ENCODE measurements around the gene INTS12. TPM values are rescaled to one million over a fixed set of nuclear protein-coding genes. Genes with fewer than 3 reads are reported as not detected.

INTS12 gene
- total and polyA plus RNA-seq, 2 experiments from 2014 or later, result 12.6 to 15.3 TPM

DNA sequence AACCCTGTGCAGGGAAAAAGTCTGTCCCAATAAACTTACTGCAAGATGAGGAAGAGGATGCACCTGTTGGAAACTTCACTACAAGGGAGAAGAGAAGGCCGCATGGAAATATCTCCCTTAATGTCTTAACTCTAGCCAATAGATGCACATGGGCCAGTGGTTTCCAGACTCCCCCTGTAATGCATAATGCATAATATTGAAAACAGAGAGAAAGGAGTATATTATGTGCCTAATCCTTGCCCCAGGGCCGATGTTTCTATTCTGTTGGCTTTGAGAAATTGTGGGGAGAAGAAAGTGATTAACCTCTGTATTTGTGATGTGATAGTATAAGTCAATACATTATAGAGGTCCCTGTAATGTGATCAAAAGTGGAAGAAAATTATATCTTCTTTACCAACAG, 37.2 kb downstream of the INTS12 start (continued):
- TF ChIP-seq, protein P1, sequence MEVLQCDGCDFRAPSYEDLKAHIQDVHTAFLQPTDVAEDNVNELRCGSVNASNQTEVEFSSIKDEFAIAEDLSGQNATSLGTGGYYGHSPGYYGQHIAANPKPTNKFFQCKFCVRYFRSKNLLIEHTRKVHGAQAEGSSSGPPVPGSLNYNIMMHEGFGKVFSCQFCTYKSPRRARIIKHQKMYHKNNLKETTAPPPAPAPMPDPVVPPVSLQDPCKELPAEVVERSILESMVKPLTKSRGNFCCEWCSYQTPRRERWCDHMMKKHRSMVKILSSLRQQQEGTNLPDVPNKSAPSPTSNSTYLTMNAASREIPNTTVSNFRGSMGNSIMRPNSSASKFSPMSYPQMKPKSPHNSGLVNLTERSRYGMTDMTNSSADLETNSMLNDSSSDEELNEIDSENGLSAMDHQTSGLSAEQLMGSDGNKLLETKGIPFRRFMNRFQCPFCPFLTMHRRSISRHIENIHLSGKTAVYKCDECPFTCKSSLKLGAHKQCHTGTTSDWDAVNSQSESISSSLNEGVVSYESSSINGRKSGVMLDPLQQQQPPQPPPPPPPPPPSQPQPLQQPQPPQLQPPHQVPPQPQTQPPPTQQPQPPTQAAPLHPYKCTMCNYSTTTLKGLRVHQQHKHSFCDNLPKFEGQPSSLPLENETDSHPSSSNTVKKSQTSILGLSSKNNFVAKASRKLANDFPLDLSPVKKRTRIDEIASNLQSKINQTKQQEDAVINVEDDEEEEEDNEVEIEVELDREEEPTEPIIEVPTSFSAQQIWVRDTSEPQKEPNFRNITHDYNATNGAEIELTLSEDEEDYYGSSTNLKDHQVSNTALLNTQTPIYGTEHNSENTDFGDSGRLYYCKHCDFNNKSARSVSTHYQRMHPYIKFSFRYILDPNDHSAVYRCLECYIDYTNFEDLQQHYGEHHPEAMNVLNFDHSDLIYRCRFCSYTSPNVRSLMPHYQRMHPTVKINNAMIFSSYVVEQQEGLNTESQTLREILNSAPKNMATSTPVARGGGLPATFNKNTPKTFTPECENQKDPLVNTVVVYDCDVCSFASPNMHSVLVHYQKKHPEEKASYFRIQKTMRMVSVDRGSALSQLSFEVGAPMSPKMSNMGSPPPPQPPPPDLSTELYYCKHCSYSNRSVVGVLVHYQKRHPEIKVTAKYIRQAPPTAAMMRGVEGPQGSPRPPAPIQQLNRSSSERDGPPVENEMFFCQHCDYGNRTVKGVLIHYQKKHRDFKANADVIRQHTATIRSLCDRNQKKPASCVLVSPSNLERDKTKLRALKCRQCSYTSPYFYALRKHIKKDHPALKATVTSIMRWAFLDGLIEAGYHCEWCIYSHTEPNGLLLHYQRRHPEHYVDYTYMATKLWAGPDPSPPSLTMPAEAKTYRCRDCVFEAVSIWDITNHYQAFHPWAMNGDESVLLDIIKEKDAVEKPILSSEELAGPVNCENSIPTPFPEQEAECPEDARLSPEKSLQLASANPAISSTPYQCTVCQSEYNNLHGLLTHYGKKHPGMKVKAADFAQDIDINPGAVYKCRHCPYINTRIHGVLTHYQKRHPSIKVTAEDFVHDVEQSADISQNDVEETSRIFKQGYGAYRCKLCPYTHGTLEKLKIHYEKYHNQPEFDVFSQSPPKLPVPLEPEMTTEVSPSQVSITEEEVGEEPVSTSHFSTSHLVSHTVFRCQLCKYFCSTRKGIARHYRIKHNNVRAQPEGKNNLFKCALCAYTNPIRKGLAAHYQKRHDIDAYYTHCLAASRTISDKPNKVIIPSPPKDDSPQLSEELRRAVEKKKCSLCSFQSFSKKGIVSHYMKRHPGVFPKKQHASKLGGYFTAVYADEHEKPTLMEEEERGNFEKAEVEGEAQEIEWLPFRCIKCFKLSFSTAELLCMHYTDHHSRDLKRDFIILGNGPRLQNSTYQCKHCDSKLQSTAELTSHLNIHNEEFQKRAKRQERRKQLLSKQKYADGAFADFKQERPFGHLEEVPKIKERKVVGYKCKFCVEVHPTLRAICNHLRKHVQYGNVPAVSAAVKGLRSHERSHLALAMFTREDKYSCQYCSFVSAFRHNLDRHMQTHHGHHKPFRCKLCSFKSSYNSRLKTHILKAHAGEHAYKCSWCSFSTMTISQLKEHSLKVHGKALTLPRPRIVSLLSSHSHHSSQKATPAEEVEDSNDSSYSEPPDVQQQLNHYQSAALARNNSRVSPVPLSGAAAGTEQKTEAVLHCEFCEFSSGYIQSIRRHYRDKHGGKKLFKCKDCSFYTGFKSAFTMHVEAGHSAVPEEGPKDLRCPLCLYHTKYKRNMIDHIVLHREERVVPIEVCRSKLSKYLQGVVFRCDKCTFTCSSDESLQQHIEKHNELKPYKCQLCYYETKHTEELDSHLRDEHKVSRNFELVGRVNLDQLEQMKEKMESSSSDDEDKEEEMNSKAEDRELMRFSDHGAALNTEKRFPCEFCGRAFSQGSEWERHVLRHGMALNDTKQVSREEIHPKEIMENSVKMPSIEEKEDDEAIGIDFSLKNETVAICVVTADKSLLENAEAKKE (CRISPR knock-in tag; IDR thresholded peaks at IDR 0.05), result no peak
- TF ChIP-seq POLR2AphosphoS5 (IDR thresholded peaks at IDR 0.05; ENCODE audit: low read depth) (no peak), ZNF331 (CRISPR knock-in tag; IDR thresholded peaks at IDR 0.05; ENCODE audit: low read depth) (no peak), CREB1 (CRISPR knock-in tag; IDR thresholded peaks at IDR 0.05; ENCODE audit: low read depth) (no peak), NANOG (IDR thresholded peaks at IDR 0.05; ENCODE audit: borderline replicate concordance) (no peak)
- TF ChIP-seq, protein P2, sequence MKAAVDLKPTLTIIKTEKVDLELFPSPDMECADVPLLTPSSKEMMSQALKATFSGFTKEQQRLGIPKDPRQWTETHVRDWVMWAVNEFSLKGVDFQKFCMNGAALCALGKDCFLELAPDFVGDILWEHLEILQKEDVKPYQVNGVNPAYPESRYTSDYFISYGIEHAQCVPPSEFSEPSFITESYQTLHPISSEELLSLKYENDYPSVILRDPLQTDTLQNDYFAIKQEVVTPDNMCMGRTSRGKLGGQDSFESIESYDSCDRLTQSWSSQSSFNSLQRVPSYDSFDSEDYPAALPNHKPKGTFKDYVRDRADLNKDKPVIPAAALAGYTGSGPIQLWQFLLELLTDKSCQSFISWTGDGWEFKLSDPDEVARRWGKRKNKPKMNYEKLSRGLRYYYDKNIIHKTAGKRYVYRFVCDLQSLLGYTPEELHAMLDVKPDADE (IDR thresholded peaks at IDR 0.05), result no peak

DNA sequence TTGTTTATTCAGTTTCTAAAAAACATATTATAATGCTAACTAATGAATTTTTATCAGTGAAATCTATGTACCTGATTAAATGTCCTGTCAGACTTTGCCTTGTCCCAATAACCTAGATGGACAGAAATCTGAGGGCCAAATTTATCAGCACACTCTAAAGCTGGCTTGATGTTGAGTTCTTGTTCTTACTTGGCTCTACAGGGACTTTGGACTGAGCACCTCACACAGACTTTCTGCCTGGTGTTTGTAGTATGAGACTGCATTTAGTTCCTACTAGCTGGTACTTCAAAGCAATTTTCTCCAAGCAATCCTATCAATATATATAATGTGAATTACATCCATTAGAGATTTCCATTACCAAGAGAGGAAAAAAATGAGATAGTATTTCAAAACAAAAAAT, 37.8 kb downstream of the INTS12 start:
- Histone ChIP-seq H3K27ac (ENCODE audit: low read depth) (no peak overlapping the region), H3K27me3 (ENCODE audit: insufficient read depth) (no peaks in the 10 kb centered on the region), H3K9me2 (ENCODE audit: insufficient read depth) (no peaks in the 10 kb centered on the region), H3F3A (replicated peaks; ENCODE audit: low read depth) (no peaks in the 10 kb centered on the region), H3K4me2 (no peak overlapping the region), H3K4me1 (ENCODE audit: insufficient read depth) (no peaks in the 10 kb centered on the region), H3K4me3 (no peak overlapping the region), H4K20me1 (replicated peaks; ENCODE audit: insufficient read depth) (no peaks in the 10 kb centered on the region; the same call in 1 of the 2 replicates), H2AFZ (no peak overlapping the region), H3K79me2 (replicated peaks; ENCODE audit: insufficient read depth) (no peaks in the 10 kb centered on the region), H3K36me3 (ENCODE audit: insufficient read depth) (no peaks in the 10 kb centered on the region)
- Mint-ChIP-seq H3K27me3 (ENCODE audit: insufficient read depth, low read depth, poor library complexity) (no peaks in the 10 kb centered on the region), H3K27ac (no peak overlapping the region), H3K9me3 (no peaks in the 10 kb centered on the region), H3K4me1 (no peaks in the 10 kb centered on the region), H3K4me3 (no peak overlapping the region), H3K36me3 (ENCODE audit: low read depth) (no peaks in the 10 kb centered on the region)
- DNase-seq (ENCODE audit: low spot score) (no peak), ATAC-seq (no peak)
- TF ChIP-seq, protein P2 (IDR thresholded peaks at IDR 0.05), result no peak
- TF ChIP-seq, protein P3, sequence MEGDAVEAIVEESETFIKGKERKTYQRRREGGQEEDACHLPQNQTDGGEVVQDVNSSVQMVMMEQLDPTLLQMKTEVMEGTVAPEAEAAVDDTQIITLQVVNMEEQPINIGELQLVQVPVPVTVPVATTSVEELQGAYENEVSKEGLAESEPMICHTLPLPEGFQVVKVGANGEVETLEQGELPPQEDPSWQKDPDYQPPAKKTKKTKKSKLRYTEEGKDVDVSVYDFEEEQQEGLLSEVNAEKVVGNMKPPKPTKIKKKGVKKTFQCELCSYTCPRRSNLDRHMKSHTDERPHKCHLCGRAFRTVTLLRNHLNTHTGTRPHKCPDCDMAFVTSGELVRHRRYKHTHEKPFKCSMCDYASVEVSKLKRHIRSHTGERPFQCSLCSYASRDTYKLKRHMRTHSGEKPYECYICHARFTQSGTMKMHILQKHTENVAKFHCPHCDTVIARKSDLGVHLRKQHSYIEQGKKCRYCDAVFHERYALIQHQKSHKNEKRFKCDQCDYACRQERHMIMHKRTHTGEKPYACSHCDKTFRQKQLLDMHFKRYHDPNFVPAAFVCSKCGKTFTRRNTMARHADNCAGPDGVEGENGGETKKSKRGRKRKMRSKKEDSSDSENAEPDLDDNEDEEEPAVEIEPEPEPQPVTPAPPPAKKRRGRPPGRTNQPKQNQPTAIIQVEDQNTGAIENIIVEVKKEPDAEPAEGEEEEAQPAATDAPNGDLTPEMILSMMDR (conservative IDR thresholded peaks at IDR 0.05; ENCODE audit: low read depth in 2 of 2), result no peak
- no peak for TF ChIP-seq STAT1 (IDR thresholded peaks at IDR 0.05; ENCODE audit: unreplicated experiment)
- no peak for TF ChIP-seq JUNB (IDR thresholded peaks at IDR 0.05; ENCODE audit: unreplicated experiment)
- TF ChIP-seq CREB1 (CRISPR knock-in tag; IDR thresholded peaks at IDR 0.05; ENCODE audit: low read depth), result no peak
- TF ChIP-seq ZNF114 (CRISPR knock-in tag; IDR thresholded peaks at IDR 0.05), result no peak

Data from GM23338 (cell line).